ENCODE results near the gene KIF21A. TPM values are rescaled to one million over a fixed set of nuclear protein-coding genes. Genes with fewer than 3 reads are reported as not detected.

KIF21A gene
- polyA plus RNA-seq, 1 of the 3 experiments (the other 2 are of a cell fraction) = 3.6 TPM

DNA sequence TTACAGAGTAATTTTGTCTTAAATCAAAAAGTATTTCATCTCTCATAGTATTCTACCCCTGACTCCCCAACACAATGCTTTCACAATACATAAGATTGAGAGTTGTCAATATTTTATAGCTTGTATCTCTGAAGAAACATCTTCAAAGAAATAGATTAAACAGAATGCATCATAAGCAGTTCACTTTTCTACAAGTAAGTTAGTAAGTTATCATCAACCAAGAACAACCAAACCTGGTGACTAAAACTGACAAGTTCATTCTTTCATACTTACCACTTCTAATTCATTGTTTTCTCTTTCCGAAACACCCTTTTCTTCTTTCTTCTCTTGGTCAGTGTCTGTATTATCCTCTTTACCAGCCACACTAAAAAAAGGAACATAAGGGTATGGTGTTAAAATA, 101.2 kb downstream of the KIF21A start:
- 93% methylated on average over 1 of the region's 1 CpG for WGBS (ENCODE audit: low lambda C conversion rate)
- no peaks in the 10 kb centered on the region for H3K27me3 ChIP-seq (ENCODE audit: insufficient read depth)
- H3K9ac ChIP-seq = no peak overlapping the region
- no peaks in the 10 kb centered on the region for H3F3A ChIP-seq (replicated peaks; ENCODE audit: insufficient read depth)
- POLR2A ChIA-PET = no interaction called here
- H3K4me3 ChIP-seq (ENCODE audit: low read depth in 2 of 2, low read length in 1 of 2) = no peak overlapping the region
- H2AFZ ChIP-seq (ENCODE audit: low read depth) = no peak overlapping the region
- H3K4me2 ChIP-seq = no peak overlapping the region
- no peaks in the 10 kb centered on the region for H3K79me2 ChIP-seq (ENCODE audit: insufficient read depth)
- no peaks in the 10 kb centered on the region for H3K9me2 ChIP-seq
- no peaks in the 10 kb centered on the region for H3K9me3 ChIP-seq
- H4K20me1 ChIP-seq (ENCODE audit: insufficient read depth) = no peaks in the 10 kb centered on the region
- H3K27ac ChIP-seq (ENCODE audit: low read depth in 2 of 2, low read length in 1 of 2) = no peak overlapping the region
- no peaks in the 10 kb centered on the region; a peak in 1 of 4 replicates for H3K4me1 ChIP-seq (ENCODE audit: control insufficient read depth in 1 of 2, insufficient read depth in 2 of 2, low read depth in 1 of 2, low read length in 1 of 2)
- CTCF ChIA-PET = interaction anchor here (1.4 to 2.2 kb wide), 2 partner anchors 9 to 23 kb away, joined by 4 to 10 read pairs; no protein-coding TSS in a partner anchor
- TF ChIP-seq, protein P1, sequence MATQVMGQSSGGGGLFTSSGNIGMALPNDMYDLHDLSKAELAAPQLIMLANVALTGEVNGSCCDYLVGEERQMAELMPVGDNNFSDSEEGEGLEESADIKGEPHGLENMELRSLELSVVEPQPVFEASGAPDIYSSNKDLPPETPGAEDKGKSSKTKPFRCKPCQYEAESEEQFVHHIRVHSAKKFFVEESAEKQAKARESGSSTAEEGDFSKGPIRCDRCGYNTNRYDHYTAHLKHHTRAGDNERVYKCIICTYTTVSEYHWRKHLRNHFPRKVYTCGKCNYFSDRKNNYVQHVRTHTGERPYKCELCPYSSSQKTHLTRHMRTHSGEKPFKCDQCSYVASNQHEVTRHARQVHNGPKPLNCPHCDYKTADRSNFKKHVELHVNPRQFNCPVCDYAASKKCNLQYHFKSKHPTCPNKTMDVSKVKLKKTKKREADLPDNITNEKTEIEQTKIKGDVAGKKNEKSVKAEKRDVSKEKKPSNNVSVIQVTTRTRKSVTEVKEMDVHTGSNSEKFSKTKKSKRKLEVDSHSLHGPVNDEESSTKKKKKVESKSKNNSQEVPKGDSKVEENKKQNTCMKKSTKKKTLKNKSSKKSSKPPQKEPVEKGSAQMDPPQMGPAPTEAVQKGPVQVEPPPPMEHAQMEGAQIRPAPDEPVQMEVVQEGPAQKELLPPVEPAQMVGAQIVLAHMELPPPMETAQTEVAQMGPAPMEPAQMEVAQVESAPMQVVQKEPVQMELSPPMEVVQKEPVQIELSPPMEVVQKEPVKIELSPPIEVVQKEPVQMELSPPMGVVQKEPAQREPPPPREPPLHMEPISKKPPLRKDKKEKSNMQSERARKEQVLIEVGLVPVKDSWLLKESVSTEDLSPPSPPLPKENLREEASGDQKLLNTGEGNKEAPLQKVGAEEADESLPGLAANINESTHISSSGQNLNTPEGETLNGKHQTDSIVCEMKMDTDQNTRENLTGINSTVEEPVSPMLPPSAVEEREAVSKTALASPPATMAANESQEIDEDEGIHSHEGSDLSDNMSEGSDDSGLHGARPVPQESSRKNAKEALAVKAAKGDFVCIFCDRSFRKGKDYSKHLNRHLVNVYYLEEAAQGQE (IDR thresholded peaks at IDR 0.05; ENCODE audit: low read depth, low read length) = no peak
- TF ChIP-seq RFX5 (IDR thresholded peaks at IDR 0.05; ENCODE audit: low read length) = no peak
- TF ChIP-seq NRF1 (IDR thresholded peaks at IDR 0.05; ENCODE audit: low read depth, low read length) = no peak
- TF ChIP-seq FOSL2 (IDR thresholded peaks at IDR 0.05; ENCODE audit: borderline replicate concordance, low read depth) = no peak
- TF ChIP-seq MXI1 (IDR thresholded peaks at IDR 0.05; ENCODE audit: low read depth, low read length) = no peak
- TF ChIP-seq, protein P2, sequence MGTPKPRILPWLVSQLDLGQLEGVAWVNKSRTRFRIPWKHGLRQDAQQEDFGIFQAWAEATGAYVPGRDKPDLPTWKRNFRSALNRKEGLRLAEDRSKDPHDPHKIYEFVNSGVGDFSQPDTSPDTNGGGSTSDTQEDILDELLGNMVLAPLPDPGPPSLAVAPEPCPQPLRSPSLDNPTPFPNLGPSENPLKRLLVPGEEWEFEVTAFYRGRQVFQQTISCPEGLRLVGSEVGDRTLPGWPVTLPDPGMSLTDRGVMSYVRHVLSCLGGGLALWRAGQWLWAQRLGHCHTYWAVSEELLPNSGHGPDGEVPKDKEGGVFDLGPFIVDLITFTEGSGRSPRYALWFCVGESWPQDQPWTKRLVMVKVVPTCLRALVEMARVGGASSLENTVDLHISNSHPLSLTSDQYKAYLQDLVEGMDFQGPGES (IDR thresholded peaks at IDR 0.05; ENCODE audit: low read depth, low read length) = no peak
- TF ChIP-seq EP300 (IDR thresholded peaks at IDR 0.05; ENCODE audit: borderline replicate concordance in 1 of 2, low read depth in 1 of 2, low read length in 1 of 2) = no peak
- TF ChIP-seq, protein P3, sequence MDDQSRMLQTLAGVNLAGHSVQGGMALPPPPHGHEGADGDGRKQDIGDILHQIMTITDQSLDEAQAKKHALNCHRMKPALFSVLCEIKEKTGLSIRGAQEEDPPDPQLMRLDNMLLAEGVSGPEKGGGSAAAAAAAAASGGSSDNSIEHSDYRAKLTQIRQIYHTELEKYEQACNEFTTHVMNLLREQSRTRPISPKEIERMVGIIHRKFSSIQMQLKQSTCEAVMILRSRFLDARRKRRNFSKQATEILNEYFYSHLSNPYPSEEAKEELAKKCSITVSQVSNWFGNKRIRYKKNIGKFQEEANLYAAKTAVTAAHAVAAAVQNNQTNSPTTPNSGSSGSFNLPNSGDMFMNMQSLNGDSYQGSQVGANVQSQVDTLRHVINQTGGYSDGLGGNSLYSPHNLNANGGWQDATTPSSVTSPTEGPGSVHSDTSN (IDR thresholded peaks at IDR 0.05) = no peak
- no peak for TF ChIP-seq SMC3 (IDR thresholded peaks at IDR 0.05; ENCODE audit: low read depth, low read length)
- no peak for TF ChIP-seq RXRA (IDR thresholded peaks at IDR 0.05; ENCODE audit: borderline replicate concordance, low read depth)
- TF ChIP-seq RAD21 (IDR thresholded peaks at IDR 0.05; ENCODE audit: low read length) = no peak
- no peak for TF ChIP-seq FOXJ3 (CRISPR knock-in tag; IDR thresholded peaks at IDR 0.05)
- TF ChIP-seq, protein P4, sequence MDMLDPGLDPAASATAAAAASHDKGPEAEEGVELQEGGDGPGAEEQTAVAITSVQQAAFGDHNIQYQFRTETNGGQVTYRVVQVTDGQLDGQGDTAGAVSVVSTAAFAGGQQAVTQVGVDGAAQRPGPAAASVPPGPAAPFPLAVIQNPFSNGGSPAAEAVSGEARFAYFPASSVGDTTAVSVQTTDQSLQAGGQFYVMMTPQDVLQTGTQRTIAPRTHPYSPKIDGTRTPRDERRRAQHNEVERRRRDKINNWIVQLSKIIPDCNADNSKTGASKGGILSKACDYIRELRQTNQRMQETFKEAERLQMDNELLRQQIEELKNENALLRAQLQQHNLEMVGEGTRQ (IDR thresholded peaks at IDR 0.05; ENCODE audit: borderline replicate concordance, low read depth, low read length) = no peak
- no peak for DNase-seq
- peaks cover 0 to 46% of the 10 kb centered on the region in 2 experiments for H3K36me3 ChIP-seq (replicated peaks in 1 of 2; ENCODE audit: control insufficient read depth in 1 of 2, insufficient read depth in 2 of 2, low read length in 1 of 2)

All from SK-N-SH (cell line).